Measurements from ENCODE around the gene DLEC1. TPM values are rescaled to one million over a fixed set of nuclear protein-coding genes. Genes with fewer than 3 reads are reported as not detected.

Gene DLEC1
- polyA plus RNA-seq, 2 of the 4 experiments (the other 2 are of a cell fraction), result 0.10 TPM; not detected in 1

- no peak for DNase-seq (ENCODE audit: low read depth in 1 of 2, low spot score in 1 of 2)
- ChIA-PET POLR2A (no interaction called here), CTCF (interaction anchor here (0.9 to 5.5 kb wide), 11 partner anchors 9 to 477 kb away, joined by 3 to 52 read pairs (median 7); no protein-coding TSS in a partner anchor)
- Histone ChIP-seq H3K4me3 (no peak overlapping the region), H3K4me2 (no peak overlapping the region), H3K27ac (no peak overlapping the region), H3K4me1 (peaks cover 15% of the 10 kb centered on the region), H3K9me3 (no peaks in the 10 kb centered on the region)
- FAIRE-seq, result no peak
- TF ChIP-seq HDAC2 (IDR thresholded peaks at IDR 0.05) (no peak), POLR2A (IDR thresholded peaks at IDR 0.05; ENCODE audit: low read length) (no peak), USF2 (IDR thresholded peaks at IDR 0.05) (no peak), MAFK (IDR thresholded peaks at IDR 0.05; ENCODE audit: partially characterized antibody) (no peak), POLR2AphosphoS2 (conservative IDR thresholded peaks at IDR 0.05; ENCODE audit: low read length) (no peak)
- WGBS (ENCODE audit: missing lambda C conversion rate), result 73% methylated on average over 5 of the region's 6 CpGs
- ATAC-seq, result no peak
These were observed 36.6 kb upstream of the DLEC1 start for GRCh38 chr3:38002291-38002876.

- Histone ChIP-seq H3K27ac (0 out of 6 replicates have a peak overlapping the region, but pooled peaks of 1 of the 2 experiments have one; percentile 31), H3K9me3 (no peaks in the 10 kb centered on the region), H3K4me1 (peaks cover 14% of the 10 kb centered on the region), H3K4me2 (no peak overlapping the region), H3K4me3 (no peak overlapping the region)
- POLR2A ChIA-PET, result no interaction called here
- no peak for DNase-seq (ENCODE audit: low read depth in 1 of 2, low spot score in 1 of 2)
- ATAC-seq, result no peak
- TF ChIP-seq ZSCAN20 (CRISPR knock-in tag; IDR thresholded peaks at IDR 0.05), result no peak
- no peak for TF ChIP-seq JUN (IDR thresholded peaks at IDR 0.05)
- TF ChIP-seq HOXB5 (CRISPR knock-in tag; IDR thresholded peaks at IDR 0.05), result no peak
- TF ChIP-seq MAX (IDR thresholded peaks at IDR 0.05), result no peak
- no peak for TF ChIP-seq EHMT2 (IDR thresholded peaks at IDR 0.05; ENCODE audit: low read depth)
- no peak for TF ChIP-seq E2F6 (IDR thresholded peaks at IDR 0.05; ENCODE audit: borderline replicate concordance, low read depth)
- TF ChIP-seq USF2 (IDR thresholded peaks at IDR 0.05), result no peak
- no peak for TF ChIP-seq ZC3H11A (IDR thresholded peaks at IDR 0.05)
- no peak for TF ChIP-seq MAZ (IDR thresholded peaks at IDR 0.05; ENCODE audit: borderline replicate concordance, low read depth, low read length)
- TF ChIP-seq ZFP36 (IDR thresholded peaks at IDR 0.05; ENCODE audit: borderline replicate concordance, partially characterized antibody), result no peak
- FAIRE-seq, result no peak
- CTCF ChIA-PET, result interaction anchor here (1.0 to 5.5 kb wide), 13 partner anchors 10 to 244 kb away, joined by 3 to 52 read pairs (median 7); no protein-coding TSS in a partner anchor
- 58% methylated on average over 6 of the region's 9 CpGs for WGBS (ENCODE audit: missing lambda C conversion rate)
These were observed 36.1 kb upstream of the DLEC1 start for GRCh38 chr3:38002940-38003339.

- ChIA-PET POLR2A (no interaction called here), CTCF (interaction anchor here (0.6 to 5.5 kb wide), 38 partner anchors 11 to 1272 kb away, joined by 3 to 52 read pairs (median 3); partner anchors contain the start of genes OXSR1 and XYLB)
- no peak overlapping the region for H3K4me2 ChIP-seq
- WGBS (ENCODE audit: missing lambda C conversion rate), result 33% methylated on average over 7 of the region's 7 CpGs
- H3K9me3 ChIP-seq, result no peaks in the 10 kb centered on the region
- DNase-seq (ENCODE audit: low read depth in 1 of 2, low spot score in 1 of 2), result peak; percentile 58 to 62
- 0 out of 6 replicates have a peak overlapping the region, but pooled peaks of 1 of the 2 experiments have one; percentile 31 for H3K27ac ChIP-seq
- H3K4me1 ChIP-seq, result peaks cover 9% of the 10 kb centered on the region
- TF ChIP-seq FOSB (CRISPR knock-in tag; IDR thresholded peaks at IDR 0.05), result no peak
- TF ChIP-seq CTCF (IDR thresholded peaks at IDR 0.05), result peak; percentile 72
- TF ChIP-seq BHLHE40 (IDR thresholded peaks at IDR 0.05; ENCODE audit: low read depth, low read length), result no peak
- TF ChIP-seq ZNF302 (CRISPR knock-in tag; IDR thresholded peaks at IDR 0.05), result no peak
- no peak for TF ChIP-seq ZC3H11A (IDR thresholded peaks at IDR 0.05)
- peak; percentile 56; a peak in 4 of 5 replicates for TF ChIP-seq RAD21 (conservative IDR thresholded peaks at IDR 0.05 in 1 of 2, IDR thresholded peaks at IDR 0.05 in 1 of 2)
- no peak for TF ChIP-seq KDM1A (IDR thresholded peaks at IDR 0.05; ENCODE audit: low read depth)
- peak; percentile 51; the same call in 2 of the 3 replicates for TF ChIP-seq SMC3 (IDR thresholded peaks at IDR 0.05)
- no peak for FAIRE-seq
- peak; percentile 35 to 75 for ATAC-seq
- H3K4me3 ChIP-seq, result no peak overlapping the region
These were observed 35.6 kb upstream of the DLEC1 start for GRCh38 chr3:38003371-38003816.

Measured in A549 (cell line).